GM12891 (cell line): ENCODE data around the gene ZNF217.

Experiments
- POLR2A ChIP-seq: IDR thresholded peaks from 2 replicates; pipeline ENCODE4 v1.6.1; 2011; ENCODE audit warnings: low read depth, low read length, control low read depth
- POLR2AphosphoS5 ChIP-seq: IDR thresholded peaks from 2 replicates; pipeline ENCODE4 v1.6.1; 2011; ENCODE audit warnings: low read depth, low read length, control low read depth

DNA sequence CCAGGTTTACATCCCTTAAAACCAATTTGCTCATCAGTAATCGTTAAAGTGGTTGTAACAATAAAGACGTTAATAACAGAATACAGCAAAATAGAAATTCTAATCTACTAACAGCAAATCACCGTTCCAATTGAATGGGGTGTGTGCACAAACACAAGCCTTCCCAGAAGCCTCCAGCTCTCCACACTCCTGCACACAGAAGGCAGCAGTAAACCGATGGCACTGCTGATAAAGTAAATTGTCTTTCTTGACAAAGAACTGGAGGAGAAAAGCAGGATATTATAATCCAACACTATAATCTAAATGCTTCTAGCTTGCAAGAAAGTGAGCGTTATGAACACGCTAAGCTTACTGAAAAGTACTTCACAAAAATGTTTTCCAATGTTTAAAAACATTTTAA lies 7.0 kb downstream of the ZNF217 start:
- TF ChIP-seq POLR2A (no peak), POLR2AphosphoS5 (no peak)
